Thyroid gland (tissue), 4 donors: ENCODE results near the gene POLR2M.

Experiments
- CTCF ChIP-seq, 6 experiments: fragments of 200-600 bp in 3 of 6; fragments of 450-650 bp in 3 of 6; sonication (generic) in 3 of 6; IDR thresholded peaks; one replicate each; pipeline ENCODE4 v1.5.1; 2016 to 2019; ENCODE audit warnings: antibody characterized with exemption in 6 of 6, mild to moderate bottlenecking in 2 of 6, inconsistent platforms in 1 of 6, moderate library complexity in 1 of 6
- POLR2A ChIP-seq, 2 donors: fragments of 450-650 bp; IDR thresholded peaks; one replicate each; pipeline ENCODE4 v1.6.1; 2017; ENCODE audit warnings: antibody characterized with exemption in 2 of 2, mild to moderate bottlenecking in 2 of 2, moderate library complexity in 1 of 2

- TF ChIP-seq POLR2A (IDR thresholded peaks at IDR 0.05), result no peak
- TF ChIP-seq CTCF (IDR thresholded peaks at IDR 0.05), result no peak
Measured at GRCh38 chr15:57703387-57703786, 3.1 kb upstream of the POLR2M start.
